Mesodermal cell (in vitro differentiated cells): ENCODE data around the gene PEX5L.

Experiments
- H3K27ac ChIP-seq: 2 replicates; pipeline ENCODE4 v1.7.0; 2013; ENCODE audit warnings: mild to moderate bottlenecking, low read depth, low read length, moderate library complexity; ENCODE audit not compliant: severe bottlenecking
- H3K36me3 ChIP-seq: 2 replicates; pipeline ENCODE4 v1.7.1; 2013; ENCODE audit warnings: mild to moderate bottlenecking, low read length, moderate library complexity; ENCODE audit not compliant: control insufficient read depth, insufficient read depth
- H3K4me1 ChIP-seq: one replicate; pipeline ENCODE4 v1.7.1; 2013; ENCODE audit warnings: mild to moderate bottlenecking, low read length; ENCODE audit not compliant: insufficient read depth, control insufficient read depth, poor library complexity, severe bottlenecking
- H3K4me3 ChIP-seq: 2 replicates; pipeline ENCODE4 v1.7.0; 2013; ENCODE audit warnings: low read length, control low read depth, mild to moderate bottlenecking; ENCODE audit not compliant: insufficient read depth, poor library complexity, severe bottlenecking; ENCODE audit errors: extremely low read depth
- H3K9me3 ChIP-seq: 2 replicates; pipeline ENCODE4 v1.7.1; 2013; ENCODE audit warnings: mild to moderate bottlenecking, low read length, moderate library complexity; ENCODE audit not compliant: control insufficient read depth
- WGBS, 2 experiments: methylation state at CpG; one replicate each; pipeline ENCODE4 v1.1.5; 2013; ENCODE audit warnings: missing lambda C conversion rate in 2 of 2; ENCODE audit not compliant: insufficient coverage in 2 of 2; 5-methylcytosine and 5-hydroxymethylcytosine counted together

Gene PEX5L

GRCh38 chr3:179973931-179974361 lies 62.8 kb downstream of the PEX5L start:
- H3K36me3 ChIP-seq: no peaks in the 10 kb centered on the region
- no peak overlapping the region for H3K4me3 ChIP-seq
- H3K4me1 ChIP-seq: no peaks in the 10 kb centered on the region
- WGBS, 2 experiments: 44 to 66% methylated on average over 2 to 4 of the region's 4 CpGs
- no peak overlapping the region for H3K27ac ChIP-seq
- no peaks in the 10 kb centered on the region for H3K9me3 ChIP-seq

GRCh38 chr3:179972881-179973423 lies 63.8 kb downstream of the PEX5L start:
- Histone ChIP-seq H3K4me1 (no peaks in the 10 kb centered on the region), H3K4me3 (no peak overlapping the region), H3K36me3 (no peaks in the 10 kb centered on the region), H3K27ac (no peak overlapping the region), H3K9me3 (no peaks in the 10 kb centered on the region)
- 93% methylated on average over 2 of the region's 2 CpGs; no CpG with 5 or more reads in 1 of the 2 experiments for WGBS, 2 experiments

DNA sequence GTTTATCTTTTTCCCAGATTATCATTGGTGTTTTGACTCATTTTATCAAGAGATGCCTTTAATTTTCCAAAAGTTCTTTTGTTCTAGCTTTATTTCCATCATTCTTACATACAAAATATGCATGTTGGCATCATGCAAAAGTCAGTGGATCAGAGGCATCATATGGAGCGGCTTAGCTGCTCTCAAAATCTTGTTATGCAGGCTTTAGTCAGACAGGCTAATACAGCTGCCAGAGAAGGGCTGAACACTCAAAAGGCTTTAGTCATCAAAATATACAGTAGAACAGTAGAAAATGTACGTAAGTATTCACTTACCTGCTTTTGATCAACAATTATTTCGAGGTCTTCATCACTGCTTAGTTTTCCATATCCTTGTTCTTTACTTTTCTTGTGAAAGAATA lies 65.5 kb downstream of the PEX5L start:
- WGBS, 2 experiments: 92 to 100% methylated on average over 1 to 2 of the region's 3 CpGs
- Histone ChIP-seq H3K36me3 (no peaks in the 10 kb centered on the region), H3K4me3 (no peak overlapping the region), H3K4me1 (no peaks in the 10 kb centered on the region), H3K27ac (no peak overlapping the region), H3K9me3 (no peaks in the 10 kb centered on the region)

DNA sequence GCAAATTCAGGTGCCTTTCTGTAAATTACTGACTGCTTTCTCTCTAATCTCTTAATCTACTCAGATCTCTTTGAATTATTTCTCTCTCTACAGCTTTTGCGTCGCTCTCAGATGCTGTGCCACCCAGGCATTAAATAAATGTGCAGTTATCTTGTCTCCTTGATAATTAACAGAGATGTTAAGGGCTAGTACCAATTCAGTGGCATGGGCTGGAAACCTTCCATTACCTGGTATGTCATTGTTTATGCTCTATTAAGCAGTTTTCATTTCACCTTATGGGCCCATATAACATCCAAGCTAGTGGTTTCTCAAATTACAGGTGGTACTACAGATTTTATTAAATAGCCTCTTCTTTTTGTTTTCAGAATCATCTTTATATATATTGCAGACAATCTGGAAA lies 66.0 kb downstream of the PEX5L start:
- Histone ChIP-seq H3K4me3 (no peak overlapping the region), H3K9me3 (no peaks in the 10 kb centered on the region), H3K36me3 (no peaks in the 10 kb centered on the region), H3K27ac (no peak overlapping the region), H3K4me1 (no peaks in the 10 kb centered on the region)
- no CpG with 5 or more reads among the region's 2 CpGs for WGBS, 2 experiments

- no peaks in the 10 kb centered on the region for H3K9me3 ChIP-seq
- H3K36me3 ChIP-seq: no peaks in the 10 kb centered on the region
- 95 to 100% methylated on average over 1 to 2 of the region's 2 CpGs for WGBS, 2 experiments
- no peak overlapping the region for H3K4me3 ChIP-seq
- no peak overlapping the region for H3K27ac ChIP-seq
- no peaks in the 10 kb centered on the region for H3K4me1 ChIP-seq
Measured at GRCh38 chr3:179969525-179969924, 67.2 kb downstream of the PEX5L start.

GRCh38 chr3:179967622-179968021 lies 69.1 kb downstream of the PEX5L start:
- Histone ChIP-seq H3K4me1 (no peaks in the 10 kb centered on the region), H3K27ac (no peak overlapping the region), H3K4me3 (no peak overlapping the region), H3K36me3 (no peaks in the 10 kb centered on the region), H3K9me3 (no peaks in the 10 kb centered on the region)
- 44 to 56% methylated on average over 3 of the region's 4 CpGs for WGBS, 2 experiments

GRCh38 chr3:179964890-179965289 lies 71.8 kb downstream of the PEX5L start:
- Histone ChIP-seq H3K4me1 (no peaks in the 10 kb centered on the region), H3K27ac (no peak overlapping the region), H3K36me3 (no peaks in the 10 kb centered on the region), H3K4me3 (no peak overlapping the region), H3K9me3 (no peaks in the 10 kb centered on the region)
- 80 to 86% methylated on average over 1 of the region's 3 CpGs for WGBS, 2 experiments

DNA sequence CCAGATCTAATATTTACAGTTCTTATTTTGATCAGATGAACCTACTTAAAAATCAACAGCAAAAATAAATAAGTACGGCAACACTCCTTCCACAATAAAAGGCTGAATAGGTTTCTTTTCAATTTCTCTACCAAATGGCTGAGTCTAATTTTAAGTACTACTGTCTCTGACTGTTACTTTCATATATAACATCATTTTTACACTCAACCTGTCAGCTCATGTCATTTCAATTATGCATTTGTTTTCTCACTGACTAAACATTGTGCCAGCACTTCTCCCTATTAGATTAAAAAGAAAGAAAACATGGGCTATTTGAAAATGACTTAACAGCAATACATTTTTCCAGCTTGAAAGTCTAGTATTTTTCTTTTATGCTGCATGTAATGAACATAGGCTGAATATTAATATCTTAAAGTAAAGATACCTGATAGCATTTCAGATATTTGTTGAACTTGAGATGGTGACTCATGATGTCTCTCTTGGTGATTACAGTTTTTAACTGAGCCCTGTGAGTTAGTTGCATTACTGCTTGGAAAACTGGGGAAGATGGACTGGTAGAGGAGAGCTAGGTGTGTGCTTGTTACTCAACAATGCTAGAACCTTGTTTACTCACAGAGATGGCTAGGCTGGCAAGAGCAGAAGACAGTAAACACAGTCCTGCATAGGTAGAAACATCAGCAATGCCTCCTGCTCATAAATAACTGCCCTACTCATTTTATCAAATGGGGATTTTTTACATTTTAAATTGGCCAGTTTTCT lies 73.9 kb downstream of the PEX5L start:
- Histone ChIP-seq H3K36me3 (no peaks in the 10 kb centered on the region), H3K27ac (no peak overlapping the region), H3K4me3 (no peak overlapping the region), H3K4me1 (no peaks in the 10 kb centered on the region), H3K9me3 (no peaks in the 10 kb centered on the region)
- WGBS, 2 experiments: 78 to 100% methylated on average over 1 of the region's 1 CpG

GRCh38 chr3:179961703-179962078 lies 75.0 kb downstream of the PEX5L start:
- Histone ChIP-seq H3K4me1 (no peaks in the 10 kb centered on the region), H3K9me3 (no peaks in the 10 kb centered on the region), H3K27ac (no peak overlapping the region), H3K36me3 (no peaks in the 10 kb centered on the region), H3K4me3 (no peak overlapping the region)
- WGBS, 2 experiments: 79 to 90% methylated on average over 4 to 5 of the region's 5 CpGs

DNA sequence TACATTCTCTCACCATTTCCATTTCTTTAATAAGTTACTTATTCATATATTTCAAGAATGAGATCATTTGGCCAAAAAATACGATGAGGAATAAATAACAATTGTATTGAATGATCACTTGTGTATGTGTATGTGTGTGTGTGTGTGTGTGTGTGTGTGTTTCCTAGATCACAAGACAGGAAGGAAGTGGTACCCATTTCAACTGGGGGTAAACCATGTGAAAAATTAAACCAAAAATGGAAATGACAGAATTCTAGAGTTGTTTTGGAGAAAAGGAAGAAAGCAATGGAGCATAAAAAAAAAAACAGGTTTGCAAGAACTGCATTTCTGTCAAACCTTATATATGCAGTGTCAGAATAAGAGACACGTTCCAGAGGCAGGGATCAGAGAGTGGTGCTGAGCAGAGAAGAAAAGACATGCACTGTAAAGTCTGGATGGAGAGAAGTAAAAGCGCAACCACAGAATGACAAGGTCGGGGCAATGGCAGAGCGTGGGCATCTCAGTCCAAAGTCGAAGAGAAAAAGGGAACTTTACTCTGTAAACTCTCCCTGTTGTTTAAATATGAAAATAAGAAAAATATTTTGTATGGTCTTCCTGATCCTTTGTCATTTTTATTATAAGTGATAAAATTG lies 75.5 kb downstream of the PEX5L start:
- Histone ChIP-seq H3K9me3 (no peaks in the 10 kb centered on the region), H3K36me3 (no peaks in the 10 kb centered on the region), H3K27ac (no peak overlapping the region), H3K4me3 (no peak overlapping the region), H3K4me1 (no peaks in the 10 kb centered on the region)
- WGBS, 2 experiments: 57 to 90% methylated on average over 1 to 5 of the region's 6 CpGs

- H3K4me3 ChIP-seq: no peak overlapping the region
- no peak overlapping the region for H3K27ac ChIP-seq
- no peaks in the 10 kb centered on the region for H3K9me3 ChIP-seq
- 77 to 95% methylated on average over 1 to 2 of the region's 9 CpGs for WGBS, 2 experiments
- no peaks in the 10 kb centered on the region for H3K4me1 ChIP-seq
- H3K36me3 ChIP-seq: no peaks in the 10 kb centered on the region
Measured at GRCh38 chr3:179958759-179959158, 78.0 kb downstream of the PEX5L start.
